OCI-LY1 (cell line): ENCODE results near the gene ABCB6.
A peak's percentile ranks its signal among the peaks of the same experiment; 100 is the strongest.

Experiments
- H2AFZ ChIP-seq: fragments of 200-600 bp; sonication (generic), shearing (Covaris generic); 2 replicates; pipeline ENCODE4 v1.6.0; 2014; ENCODE audit warnings: antibody characterized with exemption, mild to moderate bottlenecking, low read length
- H3F3A ChIP-seq: fragments of 200-600 bp; sonication (generic), shearing (Covaris generic); 2 replicates; pipeline ENCODE4 v1.6.0; 2014; ENCODE audit warnings: mild to moderate bottlenecking, antibody characterized with exemption, low read length, moderate library complexity; ENCODE audit not compliant: insufficient read depth
- H3K27ac ChIP-seq: fragments of 200-600 bp; sonication (generic); 2 replicates; pipeline ENCODE4 v1.5.1; 2014; ENCODE audit warnings: low read length, mixed run types, mild to moderate bottlenecking, low read depth; ENCODE audit not compliant: poor library complexity, severe bottlenecking
- H3K27me3 ChIP-seq: fragments of 200-600 bp; sonication (generic); 2 replicates; pipeline ENCODE4 v1.6.0; 2014; ENCODE audit warnings: antibody characterized with exemption, mild to moderate bottlenecking, low read length, moderate library complexity; ENCODE audit not compliant: insufficient read depth
- H3K36me3 ChIP-seq: fragments of 200-600 bp; sonication (generic); 2 replicates; pipeline ENCODE4 v1.6.1; 2014; ENCODE audit warnings: mild to moderate bottlenecking, antibody characterized with exemption, low read length, moderate library complexity, mixed read lengths; ENCODE audit not compliant: insufficient read depth
- H3K4me1 ChIP-seq: fragments of 200-600 bp; sonication (generic); 2 replicates; pipeline ENCODE4 v1.5.1; 2014; ENCODE audit warnings: mild to moderate bottlenecking, low read length, moderate library complexity; ENCODE audit not compliant: insufficient read depth, severe bottlenecking
- H3K4me2 ChIP-seq: fragments of 200-600 bp; sonication (generic), shearing (Covaris generic); 2 replicates; pipeline ENCODE4 v1.6.1; 2014; ENCODE audit warnings: low read length
- H3K4me3 ChIP-seq: fragments of 200-600 bp; sonication (generic); 2 replicates; pipeline ENCODE4 v1.5.1; 2014; ENCODE audit warnings: low read length, low read depth, mild to moderate bottlenecking, mixed read lengths; ENCODE audit not compliant: poor library complexity, severe bottlenecking
- H3K79me2 ChIP-seq: fragments of 200-600 bp; shearing (Covaris generic); 2 replicates; pipeline ENCODE4 v1.6.1; 2016; ENCODE audit warnings: mixed run types, low read length, mixed read lengths; ENCODE audit not compliant: insufficient read depth
- H3K9ac ChIP-seq: fragments of 200-600 bp; sonication (generic), shearing (Covaris generic); 2 replicates; pipeline ENCODE4 v1.6.1; 2014; ENCODE audit warnings: mild to moderate bottlenecking, low read length, mixed read lengths
- H3K9me2 ChIP-seq: fragments of 200-600 bp; sonication (generic), shearing (Covaris generic); 2 replicates; pipeline ENCODE4 v1.6.1; 2014; ENCODE audit warnings: low read depth, mild to moderate bottlenecking, low read length, mixed read lengths
- H3K9me3 ChIP-seq: fragments of 200-600 bp; shearing (Covaris generic); 2 replicates; pipeline ENCODE4 v1.6.1; 2014; ENCODE audit warnings: low read length, mixed read lengths
- H4K20me1 ChIP-seq: fragments of 200-600 bp; sonication (generic), shearing (Covaris generic); 2 replicates; pipeline ENCODE4 v1.6.0; 2016; ENCODE audit warnings: mild to moderate bottlenecking, low read length; ENCODE audit not compliant: insufficient read depth
- EZH2 ChIP-seq: fragments of 200-600 bp; sonication (generic), shearing (Covaris generic); IDR thresholded peaks from 2 replicates; pipeline ENCODE4 v1.8.0; 2017; ENCODE audit warnings: borderline replicate concordance, mixed run types, mild to moderate bottlenecking, antibody characterized with exemption, low read length, moderate library complexity, mixed read lengths
- TF ChIP-seq, protein P1 (sequence below): fragments of 200-600 bp; sonication (generic), shearing (Covaris generic); IDR thresholded peaks from 2 replicates; pipeline ENCODE4 v1.5.1; 2017; ENCODE audit warnings: mild to moderate bottlenecking, antibody characterized with exemption, low read length, moderate library complexity, mixed read lengths

The ABCB6 gene

DNA sequence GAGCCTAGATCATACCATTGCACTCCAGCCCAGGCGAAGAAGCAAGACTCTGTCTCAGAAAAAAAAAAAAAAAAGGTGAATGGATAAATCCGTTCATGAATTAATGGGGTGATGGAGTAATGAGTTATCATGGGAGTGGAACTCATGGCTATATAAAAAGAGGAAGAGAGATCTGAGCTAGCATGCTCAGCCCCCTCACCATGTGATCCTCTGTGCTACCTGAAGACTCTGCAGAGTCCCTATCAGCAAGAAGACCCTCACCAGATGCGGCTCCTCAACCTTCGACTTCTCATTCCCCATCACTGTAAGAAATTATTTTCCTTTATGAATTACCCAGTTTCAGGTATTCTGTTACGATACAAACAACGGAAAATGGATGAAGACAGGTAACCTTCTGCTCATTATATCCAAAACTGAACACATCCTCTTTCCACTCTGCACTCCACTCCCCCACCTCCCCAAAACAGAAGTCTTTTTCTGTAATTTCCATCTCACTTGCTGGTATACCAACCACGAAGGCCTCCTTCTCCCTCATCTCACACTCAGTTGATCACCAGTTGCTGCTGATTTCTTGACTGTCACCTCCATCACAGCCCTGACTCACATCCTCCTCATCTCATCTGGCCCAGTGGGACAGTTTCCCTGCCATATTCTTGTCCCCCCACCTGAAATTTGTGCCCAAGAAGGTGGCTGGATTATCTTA is 31.9 kb downstream of the ABCB6 start:
- no peaks in the 10 kb centered on the region for H3K79me2 ChIP-seq
- H3K27ac ChIP-seq: peak overlapping the region; percentile 53
- H3K4me3 ChIP-seq: no peak overlapping the region
- H4K20me1 ChIP-seq: no peaks in the 10 kb centered on the region
- H3K9me3 ChIP-seq: no peaks in the 10 kb centered on the region
- H3K27me3 ChIP-seq: no peaks in the 10 kb centered on the region
- no peaks in the 10 kb centered on the region for H3K4me1 ChIP-seq
- no peaks in the 10 kb centered on the region for H3F3A ChIP-seq
- H3K36me3 ChIP-seq: peaks cover 26% of the 10 kb centered on the region
- H3K9me2 ChIP-seq: no peaks in the 10 kb centered on the region
- no peak overlapping the region for H2AFZ ChIP-seq
- H3K4me2 ChIP-seq: no peak overlapping the region
- no peak for TF ChIP-seq EZH2
- TF ChIP-seq, protein P1, sequence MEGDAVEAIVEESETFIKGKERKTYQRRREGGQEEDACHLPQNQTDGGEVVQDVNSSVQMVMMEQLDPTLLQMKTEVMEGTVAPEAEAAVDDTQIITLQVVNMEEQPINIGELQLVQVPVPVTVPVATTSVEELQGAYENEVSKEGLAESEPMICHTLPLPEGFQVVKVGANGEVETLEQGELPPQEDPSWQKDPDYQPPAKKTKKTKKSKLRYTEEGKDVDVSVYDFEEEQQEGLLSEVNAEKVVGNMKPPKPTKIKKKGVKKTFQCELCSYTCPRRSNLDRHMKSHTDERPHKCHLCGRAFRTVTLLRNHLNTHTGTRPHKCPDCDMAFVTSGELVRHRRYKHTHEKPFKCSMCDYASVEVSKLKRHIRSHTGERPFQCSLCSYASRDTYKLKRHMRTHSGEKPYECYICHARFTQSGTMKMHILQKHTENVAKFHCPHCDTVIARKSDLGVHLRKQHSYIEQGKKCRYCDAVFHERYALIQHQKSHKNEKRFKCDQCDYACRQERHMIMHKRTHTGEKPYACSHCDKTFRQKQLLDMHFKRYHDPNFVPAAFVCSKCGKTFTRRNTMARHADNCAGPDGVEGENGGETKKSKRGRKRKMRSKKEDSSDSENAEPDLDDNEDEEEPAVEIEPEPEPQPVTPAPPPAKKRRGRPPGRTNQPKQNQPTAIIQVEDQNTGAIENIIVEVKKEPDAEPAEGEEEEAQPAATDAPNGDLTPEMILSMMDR: no peak
- no peak overlapping the region for H3K9ac ChIP-seq

DNA sequence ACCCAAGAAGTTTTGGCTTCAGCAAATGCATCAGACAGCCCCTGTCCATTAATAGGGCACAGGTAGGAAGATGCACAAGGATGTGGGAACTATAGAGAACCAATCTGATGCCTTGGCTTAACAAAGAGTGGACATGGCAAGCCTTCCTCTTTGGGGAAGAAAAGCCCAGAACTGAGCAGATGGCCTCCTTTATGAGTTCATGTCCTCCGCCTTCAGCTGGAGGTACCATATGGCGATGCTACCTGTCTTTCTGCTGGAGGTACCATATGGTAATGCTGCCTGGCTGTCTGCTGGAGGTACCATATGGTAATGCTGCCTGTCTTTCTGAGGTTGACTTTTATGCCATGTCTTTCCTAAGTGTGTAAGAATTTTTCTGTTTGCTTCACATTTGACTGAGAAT is 34.6 kb downstream of the ABCB6 start:
- H3K27me3 ChIP-seq: no peaks in the 10 kb centered on the region
- H3K4me2 ChIP-seq: no peak overlapping the region
- H3K36me3 ChIP-seq: peaks cover 51% of the 10 kb centered on the region
- no peaks in the 10 kb centered on the region for H4K20me1 ChIP-seq
- H3K9me3 ChIP-seq: no peaks in the 10 kb centered on the region
- no peaks in the 10 kb centered on the region for H3K9me2 ChIP-seq
- TF ChIP-seq EZH2: no peak
- H3K79me2 ChIP-seq: peaks cover 2% of the 10 kb centered on the region; the same call in 1 of the 2 replicates
- H3K27ac ChIP-seq: no peak overlapping the region
- H3K4me3 ChIP-seq: no peak overlapping the region
- H2AFZ ChIP-seq: no peak overlapping the region
- H3K4me1 ChIP-seq: peaks cover 9% of the 10 kb centered on the region
- no peak overlapping the region for H3K9ac ChIP-seq
- H3F3A ChIP-seq: no peaks in the 10 kb centered on the region

DNA sequence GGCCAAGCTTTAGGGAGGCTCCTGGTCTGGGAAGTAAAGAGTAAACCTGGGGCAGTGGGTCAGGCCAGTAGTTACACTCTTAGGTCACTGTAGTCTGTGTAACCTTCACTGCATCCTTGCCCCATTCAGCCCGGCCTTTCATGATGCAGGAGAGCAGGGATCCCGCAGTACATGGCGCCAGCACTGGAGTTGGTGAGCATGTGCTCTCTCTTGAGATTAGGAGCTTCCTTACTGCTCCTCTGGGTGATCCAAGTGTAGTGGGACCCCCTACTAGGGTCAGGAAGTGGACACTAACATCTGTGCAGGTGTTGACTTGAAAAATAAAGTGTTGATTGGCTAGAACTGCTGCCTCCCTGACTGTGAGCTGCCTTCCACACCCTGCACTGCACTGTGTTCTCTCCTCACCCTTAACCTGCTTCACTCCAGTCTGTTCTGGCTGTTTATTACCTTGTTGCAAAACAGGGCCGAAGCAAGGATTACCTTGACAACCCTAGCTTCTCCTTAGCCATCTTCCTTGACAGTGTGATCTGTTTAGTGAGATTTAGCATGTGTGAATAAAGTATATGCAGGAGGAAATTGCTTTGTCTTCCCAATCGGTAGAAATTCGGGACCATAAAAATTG is 35.5 kb downstream of the ABCB6 start:
- H4K20me1 ChIP-seq: no peaks in the 10 kb centered on the region
- H3K4me2 ChIP-seq: no peak overlapping the region
- peaks cover 51% of the 10 kb centered on the region for H3K36me3 ChIP-seq

More for the DNA sequence above, 35.5 kb downstream of the ABCB6 start:
- H3K4me3 ChIP-seq: no peak overlapping the region
- H3K27ac ChIP-seq: no peak overlapping the region
- H3K4me1 ChIP-seq: peaks cover 15% of the 10 kb centered on the region
- no peaks in the 10 kb centered on the region for H3K9me3 ChIP-seq
- peaks cover 8% of the 10 kb centered on the region; the same call in 1 of the 2 replicates for H3K79me2 ChIP-seq
- no peaks in the 10 kb centered on the region for H3K9me2 ChIP-seq
- H2AFZ ChIP-seq: no peak overlapping the region
- no peak overlapping the region for H3K9ac ChIP-seq
- TF ChIP-seq, protein P1: no peak
- TF ChIP-seq EZH2: no peak
- no peaks in the 10 kb centered on the region for H3K27me3 ChIP-seq
- no peaks in the 10 kb centered on the region for H3F3A ChIP-seq
